T-helper 2 cell (primary cell): ENCODE measurements around the gene MMP10.
"Not testable (repeated sequence)": the region's sequence is repeated elsewhere in the genome, so short reads cannot be mapped to it uniquely, and the experiment has no call there.

Experiments
- DNase-seq, 5 experiments: peaks; one replicate each; pipeline versions ENCODE4 v3.0.0 to v3.0.0-alpha.2; 2012 to 2022

Gene MMP10

DNA sequence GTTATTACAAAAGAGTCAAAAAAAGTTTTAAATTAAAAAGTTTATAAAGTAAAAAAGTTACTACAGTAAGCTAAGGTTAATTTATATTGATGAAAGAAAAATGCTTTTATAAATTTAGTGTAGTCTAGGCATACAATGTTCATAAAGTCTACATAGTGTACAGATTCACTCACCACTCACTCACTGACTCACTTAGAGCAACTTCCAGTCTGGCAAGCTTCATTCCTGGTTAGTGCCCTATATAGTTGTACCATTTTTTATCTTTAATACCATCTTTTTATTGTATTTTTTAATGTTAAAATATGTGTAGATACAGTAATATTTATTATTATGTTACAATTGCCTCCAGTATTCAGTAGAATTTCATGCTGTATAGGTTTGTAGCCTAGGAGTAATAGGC, 2.6 kb upstream of the MMP10 start:
- DNase-seq: no peak

DNA sequence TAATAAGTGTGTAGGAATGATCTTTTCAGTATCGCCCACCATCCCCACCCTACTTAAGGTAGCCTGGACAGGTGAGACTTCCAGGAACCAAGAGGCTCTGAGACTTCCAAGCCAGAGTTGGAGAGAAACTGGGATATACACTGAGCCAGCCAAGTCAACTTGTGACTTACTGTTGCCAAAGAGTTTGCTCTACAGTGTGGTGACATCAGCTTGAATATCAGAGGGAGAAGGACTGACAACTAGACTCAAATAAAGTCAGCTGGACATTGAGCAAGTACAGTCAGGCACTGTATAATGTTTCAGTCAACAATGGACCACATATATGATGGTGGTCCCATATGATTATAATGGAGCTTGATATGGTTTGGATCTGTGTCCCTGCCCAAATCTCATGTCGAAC, 1.2 kb upstream of the MMP10 start:
- no peak for DNase-seq

DNA sequence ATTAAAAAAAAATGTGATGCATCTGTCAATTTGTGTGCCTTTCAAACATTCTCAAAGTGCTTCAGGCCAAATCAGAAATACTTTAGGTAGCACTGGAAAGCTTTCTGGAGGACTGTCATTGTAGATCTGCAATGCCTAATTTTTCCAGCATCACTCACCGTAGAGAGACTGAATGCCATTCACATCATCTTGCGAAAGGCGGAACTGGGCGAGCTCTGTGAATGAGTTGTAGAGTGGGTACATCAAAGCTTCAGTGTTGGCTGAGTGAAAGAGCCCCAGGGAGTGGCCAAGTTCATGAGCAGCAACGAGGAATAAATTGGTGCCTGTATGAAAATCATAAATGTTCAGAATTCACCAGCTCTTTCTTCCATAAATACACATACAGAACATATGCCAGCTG, 4.0 kb downstream of the MMP10 start:
- DNase-seq: no peak

DNA sequence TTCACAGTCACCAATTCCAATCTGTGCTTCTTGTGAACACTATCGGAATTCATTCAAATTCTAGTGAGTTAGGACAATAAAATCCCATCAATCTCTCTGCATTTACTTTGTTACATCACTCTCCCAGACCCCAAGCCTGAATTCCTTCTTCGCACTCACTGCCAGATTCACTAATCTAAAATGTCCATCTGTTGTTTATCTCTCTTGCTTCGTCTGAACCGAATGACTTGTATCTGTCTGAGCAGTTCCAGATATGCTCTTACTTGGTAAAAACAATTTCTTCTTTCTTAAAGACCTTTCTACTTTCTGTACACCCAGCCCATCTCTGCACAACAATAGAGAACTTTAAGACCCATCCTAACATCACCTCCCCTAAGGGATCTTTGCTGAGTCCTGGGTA, 7.0 kb downstream of the MMP10 start:
- DNase-seq: no peak

DNA sequence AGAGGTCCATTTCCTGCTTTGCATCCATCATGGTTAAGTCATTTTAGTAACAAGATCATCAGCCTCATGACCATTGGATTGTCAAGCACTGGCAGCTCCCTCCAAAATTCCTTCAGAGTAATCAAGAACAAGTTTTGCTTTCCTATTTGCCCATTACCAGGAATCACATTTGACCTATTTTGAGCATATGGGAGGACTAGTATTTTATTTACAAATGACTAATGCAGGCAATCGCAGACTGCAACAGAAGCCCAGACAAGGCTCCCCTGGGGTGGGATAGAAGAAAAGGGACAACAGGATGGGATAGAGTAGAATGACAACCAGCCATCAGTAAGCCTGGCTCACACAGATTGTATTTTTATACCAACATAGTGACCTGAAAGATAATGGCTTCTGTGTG, 9.1 kb downstream of the MMP10 start:
- no peak for DNase-seq

DNA sequence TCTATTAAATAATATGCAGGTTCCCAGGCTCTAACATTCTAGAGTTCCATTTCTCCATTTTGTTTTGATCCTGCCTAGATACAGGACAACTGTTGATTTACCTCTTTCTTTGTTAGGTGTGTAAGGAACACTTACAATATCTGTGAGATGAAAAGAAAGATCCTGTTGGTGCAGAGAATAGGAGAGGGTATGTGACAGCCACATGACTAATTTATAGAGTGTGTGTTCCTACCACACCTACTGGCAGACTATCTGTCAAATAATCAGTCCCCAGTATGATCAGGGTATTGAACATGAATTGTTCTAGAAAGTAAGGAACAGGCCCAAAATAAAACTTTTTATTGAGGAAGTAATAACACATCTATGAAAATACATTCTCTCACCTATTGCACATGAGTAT, 10.2 kb downstream of the MMP10 start:
- DNase-seq: no peak

DNA sequence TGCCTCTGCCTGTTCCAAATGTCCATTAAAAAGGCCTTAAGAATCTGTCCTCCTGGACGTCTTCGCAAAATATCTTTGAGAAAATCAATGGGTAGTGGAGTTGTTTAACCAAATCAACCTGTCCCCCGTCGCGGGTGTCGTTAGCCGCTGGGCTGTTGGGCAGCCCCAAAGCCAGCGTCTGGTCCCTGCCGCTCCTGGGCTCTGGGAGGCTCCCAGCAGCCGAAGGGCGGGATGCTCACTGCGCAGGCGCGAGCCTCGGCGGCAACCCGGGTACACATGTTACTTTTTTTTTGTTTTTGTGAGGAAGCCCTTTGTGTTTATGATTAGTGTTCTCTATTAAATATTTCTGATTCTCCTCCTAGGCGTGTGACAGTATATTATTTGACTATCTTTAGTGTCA, 12.6 kb downstream of the MMP10 start:
- DNase-seq: no peak

DNA sequence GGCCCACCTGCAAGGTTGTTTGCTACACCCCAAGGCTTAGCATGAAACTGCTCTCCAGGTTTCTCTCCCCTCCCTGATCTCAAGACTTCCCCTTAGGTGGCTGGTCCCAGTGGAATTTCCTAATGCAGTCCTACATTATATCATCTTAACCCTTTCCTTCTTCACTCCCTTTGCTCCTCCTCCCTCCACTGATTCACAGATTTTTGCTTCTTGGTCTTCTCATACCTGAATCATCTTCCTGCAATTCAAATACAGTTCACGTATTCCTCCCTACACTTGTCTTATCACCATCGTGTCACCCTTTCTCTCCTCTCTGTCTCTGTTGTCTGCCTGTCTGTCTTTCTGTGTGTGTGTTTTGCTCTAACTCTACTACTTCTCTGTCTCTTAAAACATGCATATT, 17.0 kb downstream of the MMP10 start:
- no peak for DNase-seq

DNA sequence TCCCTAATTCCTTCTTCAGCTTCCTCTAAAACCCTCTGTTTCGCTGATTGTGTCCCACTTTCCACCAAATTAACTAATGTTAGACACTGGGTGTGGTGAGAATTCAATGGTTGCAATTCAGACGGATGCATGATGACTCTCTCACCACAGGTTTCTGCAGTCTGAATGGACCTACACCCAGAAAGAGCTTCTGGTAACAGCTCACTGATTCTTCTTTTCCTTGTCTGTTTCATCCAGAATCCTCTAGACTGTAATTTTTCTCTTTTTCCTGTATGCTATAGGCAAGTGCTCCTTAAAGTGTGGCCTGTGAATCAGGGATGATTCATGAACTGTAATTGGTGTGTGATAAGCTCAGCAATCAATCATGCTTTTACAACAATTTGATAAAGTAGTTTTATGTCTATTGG, 18.1 kb downstream of the MMP10 start:
- DNase-seq: no peak

DNA sequence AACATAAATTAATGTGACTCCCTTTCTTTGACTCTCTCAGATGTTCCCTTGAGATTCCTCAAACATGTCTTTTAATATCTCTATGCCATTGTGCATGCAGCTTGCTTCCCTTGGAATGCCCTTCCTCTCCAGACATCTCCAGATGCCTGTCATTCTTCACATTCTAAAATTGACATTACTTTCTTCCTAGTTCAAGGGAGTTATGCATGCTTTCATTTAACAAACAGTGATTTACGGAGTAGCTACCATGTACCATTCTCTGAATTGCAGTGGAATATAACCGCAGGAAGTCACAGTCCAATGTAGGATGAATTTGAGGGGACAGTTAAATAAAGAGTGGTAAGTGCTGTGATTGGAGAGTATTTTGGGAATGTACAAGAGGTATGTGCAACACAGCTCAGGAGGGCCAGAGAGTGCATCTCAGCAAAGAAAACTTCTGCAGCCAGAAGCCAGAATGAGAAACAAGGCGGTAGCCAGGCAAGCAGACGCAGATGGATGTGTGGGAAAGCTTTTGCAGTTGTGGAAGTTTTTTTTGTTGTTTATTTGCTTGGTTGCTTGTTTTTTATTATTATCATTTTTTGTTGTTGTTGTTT, 18.7 kb downstream of the MMP10 start:
- no peak for DNase-seq

DNA sequence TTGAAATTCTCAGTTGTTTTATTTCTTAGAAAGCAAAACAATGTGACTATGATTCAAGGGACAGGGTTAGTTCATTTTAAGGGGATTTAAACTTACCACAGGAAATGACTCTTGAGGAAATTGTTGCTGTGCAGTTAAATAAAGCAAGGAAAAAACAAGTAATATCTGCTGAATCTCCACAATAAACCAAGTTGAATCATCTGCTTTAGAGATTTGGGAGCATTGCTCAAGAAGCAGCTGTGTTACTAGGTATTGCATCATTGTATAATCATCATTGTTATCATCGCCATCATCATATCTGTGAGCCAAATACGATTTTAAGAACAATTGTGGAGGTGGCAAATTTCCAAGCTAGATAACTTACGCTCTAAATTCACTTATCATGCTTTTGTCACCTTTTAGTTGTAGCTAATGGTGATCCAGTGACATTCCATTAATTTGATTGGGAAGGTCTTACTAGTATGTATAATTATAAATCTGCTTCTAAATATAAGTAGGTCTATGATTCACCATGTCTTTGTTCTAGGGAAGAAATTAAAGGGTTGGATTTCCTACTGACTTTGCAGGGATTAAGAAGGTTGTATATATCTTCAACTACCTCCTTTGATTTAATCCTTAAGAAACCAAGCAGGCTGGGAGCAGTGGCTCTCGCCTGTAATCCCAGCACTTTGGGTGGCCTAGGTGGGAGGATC, 19.9 kb downstream of the MMP10 start:
- no peak for DNase-seq

DNA sequence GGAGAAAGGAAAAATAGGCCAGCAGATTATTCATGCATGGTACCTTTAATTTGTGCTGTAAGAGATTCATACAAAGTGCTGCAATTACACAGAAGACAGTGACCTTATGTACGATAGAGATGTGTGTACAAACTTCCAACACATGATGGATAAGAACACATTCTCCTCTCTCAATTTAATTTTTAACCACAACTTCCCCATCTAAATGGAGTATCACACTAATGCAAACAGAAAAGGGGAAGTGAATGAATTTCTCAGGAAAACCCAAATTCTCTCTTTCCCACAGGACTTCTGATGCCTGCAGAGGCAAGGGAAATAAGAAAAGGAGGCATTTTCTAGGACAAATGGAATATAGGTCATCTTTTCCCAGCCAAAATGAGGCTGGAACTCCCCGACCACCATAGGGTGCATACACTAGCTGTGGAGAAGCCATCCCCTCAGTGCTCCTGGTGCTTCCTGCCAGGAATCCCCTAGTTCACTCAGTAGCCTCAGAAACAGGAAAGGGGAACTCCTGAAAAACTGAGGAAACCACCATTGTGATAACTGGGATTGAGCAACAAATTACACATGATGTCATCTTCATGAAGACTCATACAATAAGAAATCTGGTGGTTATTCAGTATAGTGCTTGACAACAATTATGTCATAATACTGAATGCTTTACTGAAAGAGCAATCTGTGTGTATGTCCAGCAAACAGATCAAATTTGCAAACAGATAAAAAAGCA, 22.4 kb downstream of the MMP10 start:
- no peak for DNase-seq

DNA sequence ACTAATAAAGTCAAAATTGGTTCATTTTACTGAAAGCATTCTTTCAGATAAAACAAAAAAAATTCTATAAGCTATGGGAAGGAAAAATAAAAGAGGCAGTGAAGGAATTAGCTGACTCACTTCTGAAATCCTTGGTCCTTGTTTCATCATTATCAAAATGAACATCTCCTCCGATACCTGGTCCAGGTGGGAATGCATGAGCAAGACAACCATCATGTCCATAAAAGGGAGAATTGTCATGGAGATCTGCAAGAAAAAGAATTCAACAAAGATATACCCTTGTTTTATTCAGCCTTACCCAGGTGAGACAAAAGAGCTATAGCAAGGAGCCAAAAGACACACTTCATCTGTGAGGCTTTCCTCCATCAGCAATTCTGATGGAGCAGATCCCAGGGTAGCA, 27.2 kb downstream of the MMP10 start:
- no peak for DNase-seq

DNA sequence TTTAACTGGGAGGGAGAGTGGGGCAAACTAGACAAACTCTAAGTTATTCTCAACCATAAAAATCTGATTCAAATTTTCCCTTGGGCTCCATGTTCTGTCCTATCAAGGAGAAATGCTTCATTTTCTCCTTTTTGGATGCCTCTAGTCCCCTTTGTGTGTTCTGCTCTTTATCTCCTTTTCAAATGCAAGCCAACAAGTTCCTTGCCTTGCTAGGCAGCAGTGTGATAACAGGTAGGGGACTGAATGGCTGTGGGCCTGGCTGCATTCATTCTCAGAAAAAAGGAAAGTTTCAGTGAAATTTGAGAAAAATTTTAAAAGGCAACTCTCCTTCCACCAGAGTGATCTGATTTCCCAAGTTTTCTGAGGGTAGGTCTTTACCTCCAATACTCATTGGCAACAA, 28.8 kb downstream of the MMP10 start:
- no peak for DNase-seq

DNA sequence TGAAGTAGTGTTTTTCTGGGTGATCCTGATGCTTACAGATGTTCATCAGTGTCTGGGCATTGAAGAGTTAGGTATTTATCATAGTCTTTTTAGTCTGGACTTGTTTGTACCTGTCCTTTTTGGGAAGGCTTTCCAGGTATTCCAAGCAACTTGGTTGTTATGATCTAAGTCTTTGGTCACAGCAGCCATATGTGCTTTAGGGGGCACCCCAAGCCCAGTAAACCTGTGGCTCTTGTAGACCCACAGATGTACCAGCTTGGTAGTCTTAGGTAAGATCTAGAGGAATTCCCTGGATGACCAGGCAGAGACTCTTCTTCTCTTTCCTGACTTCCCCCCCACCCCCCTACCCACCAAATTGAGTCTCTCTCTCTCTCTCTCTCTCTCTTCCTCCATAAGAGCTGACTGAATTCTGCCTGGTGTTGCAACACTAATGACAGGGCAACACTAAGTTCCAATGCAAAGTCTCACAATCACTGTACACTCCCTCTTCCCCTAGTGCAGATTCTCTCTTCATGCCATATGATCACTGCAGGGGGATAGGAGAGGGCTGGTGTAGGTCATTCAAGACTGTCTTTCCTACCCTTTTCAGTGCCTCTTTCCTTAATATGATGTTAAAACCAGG, 31.2 kb downstream of the MMP10 start:
- DNase-seq: no peak

DNA sequence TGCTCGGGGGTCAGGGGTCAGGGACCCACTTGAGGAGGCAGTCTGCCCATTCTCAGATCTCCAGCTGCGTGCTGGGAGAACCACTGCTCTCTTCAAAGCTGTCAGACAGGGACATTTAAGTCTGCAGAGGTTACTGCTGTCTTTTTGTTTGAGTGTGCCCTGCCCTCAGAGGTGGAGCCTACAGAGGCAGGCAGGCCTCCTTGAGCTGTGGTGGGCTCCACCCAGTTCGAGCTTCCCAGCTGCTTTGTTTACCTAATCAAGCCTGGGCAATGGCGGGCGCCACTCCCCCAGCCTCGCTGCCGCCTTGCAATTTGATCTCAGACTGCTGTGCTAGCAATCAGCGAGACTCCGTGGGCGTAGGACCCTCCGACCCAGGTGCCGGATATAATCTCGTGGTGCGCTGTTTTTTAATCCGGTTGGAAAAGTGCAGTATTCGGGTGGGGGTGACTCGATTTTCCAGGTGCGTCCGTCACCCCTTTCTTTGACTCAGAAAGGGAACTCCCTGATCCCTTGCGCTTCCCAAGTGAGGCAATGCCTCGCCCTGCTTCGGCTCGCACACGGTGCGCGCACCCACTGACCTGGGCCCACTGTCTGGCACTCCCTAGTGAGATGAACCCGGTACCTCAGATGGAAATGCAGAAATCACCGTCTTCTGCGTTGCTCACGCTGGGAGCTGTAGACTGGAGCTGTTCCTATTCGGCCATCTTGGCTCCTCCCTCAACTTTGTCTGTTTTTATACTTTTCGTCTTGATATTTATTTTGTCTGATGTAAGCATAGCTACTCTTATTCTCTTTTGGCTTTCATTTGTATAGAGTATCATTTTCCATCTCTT, 33.5 kb downstream of the MMP10 start:
- not testable (repeated sequence) for DNase-seq

DNA sequence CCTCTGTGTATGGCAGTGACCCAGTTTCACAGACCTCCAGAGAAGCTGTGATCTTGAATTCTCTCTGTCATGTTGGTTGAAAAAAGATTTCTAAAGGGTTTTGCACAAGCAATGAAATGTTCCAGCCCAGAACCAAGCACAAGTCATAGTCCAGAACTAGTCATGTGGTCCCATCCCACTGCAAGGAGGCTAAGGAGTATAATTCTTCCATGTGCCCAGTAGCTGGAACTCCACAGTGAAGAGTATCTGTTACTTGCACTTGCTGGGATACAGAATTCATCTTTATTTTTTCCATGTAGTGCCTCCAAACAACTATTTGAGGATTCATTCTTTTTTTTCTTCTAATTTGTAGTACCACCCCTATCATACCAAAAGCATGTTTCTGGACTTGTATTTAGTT, 45.8 kb downstream of the MMP10 start:
- DNase-seq: no peak

DNA sequence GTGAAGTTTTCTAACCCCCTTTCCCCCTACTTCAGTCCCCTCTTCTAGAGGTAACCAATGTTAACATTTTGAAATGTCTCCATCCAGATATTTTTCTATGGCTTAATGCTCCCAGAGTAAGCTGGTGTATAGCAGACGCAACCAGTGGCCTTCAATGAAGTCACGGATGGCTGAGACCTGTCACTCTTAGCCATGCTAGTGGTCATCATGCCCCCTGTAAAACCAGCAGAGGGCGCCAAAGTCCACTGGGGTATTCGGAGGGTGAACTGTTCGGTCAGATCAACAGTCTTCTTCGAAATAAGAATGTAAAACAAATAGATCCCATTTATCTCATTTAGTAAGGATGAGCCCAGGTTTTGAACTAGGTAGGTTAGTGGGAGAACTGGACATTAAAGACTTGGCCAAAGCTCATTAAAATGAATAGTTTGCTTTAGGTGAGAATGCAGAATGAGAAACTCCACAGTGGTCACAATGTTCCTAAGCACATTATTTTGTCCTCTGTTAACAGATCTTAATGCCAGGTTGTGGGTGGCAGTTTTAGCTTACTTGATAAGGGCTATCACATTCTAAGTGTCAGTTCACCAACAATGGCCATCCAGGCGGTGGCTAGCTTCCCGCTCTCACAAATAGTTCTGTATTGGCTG, 47.1 kb downstream of the MMP10 start:
- peak in 1 of 5 experiments; percentile 24 for DNase-seq

DNA sequence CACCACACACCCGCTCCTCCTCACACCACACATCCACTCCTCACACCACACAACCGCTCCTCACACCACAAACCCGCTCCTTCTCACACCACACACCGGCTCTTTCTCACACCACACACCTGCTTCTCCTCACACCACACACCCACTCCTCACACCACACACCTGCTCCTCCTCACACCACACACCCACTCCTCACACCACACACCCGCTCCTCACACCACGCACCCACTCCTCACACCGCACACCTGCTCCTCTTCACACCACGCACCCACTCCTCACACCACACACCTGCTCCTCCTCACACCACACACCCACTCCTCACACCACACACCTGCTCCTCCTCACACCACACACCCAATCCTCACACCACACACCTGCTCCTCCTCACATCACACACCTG, 49.5 kb downstream of the MMP10 start:
- peak in 1 of 5 experiments; percentile 7 for DNase-seq

DNA sequence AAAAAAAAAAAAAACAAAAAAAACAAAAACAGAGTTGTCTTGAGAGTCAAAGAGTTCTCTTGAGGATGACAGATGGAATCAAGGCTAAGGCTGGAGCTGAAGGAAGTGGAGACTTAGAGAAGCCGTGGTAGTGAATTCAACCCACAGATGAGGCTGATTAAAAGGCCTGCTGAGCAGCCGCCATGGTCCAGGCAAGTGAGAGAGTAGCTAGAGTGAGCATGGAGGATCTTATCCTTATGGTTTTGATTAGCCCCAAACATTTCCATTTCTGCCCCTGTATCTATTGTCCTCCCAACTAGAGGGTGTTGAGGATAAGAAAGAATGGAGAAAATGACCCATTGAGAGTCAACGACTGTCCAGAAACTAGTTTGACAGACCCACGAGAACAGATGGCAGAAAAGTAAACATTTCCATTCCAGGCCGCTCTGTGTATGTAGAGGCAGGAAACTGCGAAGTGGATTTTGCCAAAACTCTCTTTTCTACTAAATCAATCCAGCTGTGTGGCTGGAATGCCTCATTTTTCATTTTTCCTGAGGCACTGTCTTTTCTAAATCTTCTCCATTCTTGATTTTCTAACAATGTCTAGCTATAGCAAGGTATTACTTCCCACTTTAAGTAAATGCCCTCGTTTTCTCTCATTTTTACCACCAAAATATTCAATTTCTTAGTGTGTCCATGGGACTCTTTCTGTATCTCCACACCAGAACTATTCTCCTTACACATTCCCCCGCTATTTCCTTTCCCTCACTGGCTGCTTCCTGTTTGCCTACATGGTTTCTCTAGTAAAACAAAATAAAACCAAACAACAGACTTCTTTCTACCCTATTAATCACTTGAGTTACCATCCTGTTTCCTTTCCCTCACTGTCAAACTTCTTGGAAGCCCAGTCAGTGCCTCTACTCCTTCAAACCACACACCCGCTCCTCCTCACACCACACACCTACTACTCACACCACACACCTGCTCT, 50.3 kb downstream of the MMP10 start:
- no peak for DNase-seq

DNA sequence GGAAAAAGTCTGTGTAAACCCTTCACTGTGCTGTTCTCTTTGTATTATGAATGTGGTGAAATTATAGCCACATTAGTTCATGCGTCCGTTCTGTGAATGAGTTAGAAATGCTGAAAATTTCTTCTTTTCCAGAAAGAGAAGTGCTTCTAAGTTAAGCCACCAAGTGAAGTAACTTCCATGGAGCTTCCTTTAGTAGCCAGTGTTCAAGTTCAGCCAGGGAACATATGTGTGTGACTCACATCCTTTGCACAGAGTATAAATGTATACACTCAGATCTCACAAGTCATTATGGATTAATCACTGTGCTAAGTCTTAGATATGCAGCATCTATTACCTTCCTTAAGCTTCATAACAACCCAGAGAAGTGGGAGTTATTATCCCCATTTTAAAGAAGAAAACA, 52.5 kb downstream of the MMP10 start:
- no peak for DNase-seq
